ENCODE data around the gene UBE2K. TPM values are rescaled to one million over a fixed set of nuclear protein-coding genes. Genes with fewer than 3 reads are reported as not detected.

Gene UBE2K
- total and polyA plus RNA-seq, 2 donors (not counting 1 experiment from before 2014, with no cell fraction given): 19.3 to 51.0 TPM

DNA sequence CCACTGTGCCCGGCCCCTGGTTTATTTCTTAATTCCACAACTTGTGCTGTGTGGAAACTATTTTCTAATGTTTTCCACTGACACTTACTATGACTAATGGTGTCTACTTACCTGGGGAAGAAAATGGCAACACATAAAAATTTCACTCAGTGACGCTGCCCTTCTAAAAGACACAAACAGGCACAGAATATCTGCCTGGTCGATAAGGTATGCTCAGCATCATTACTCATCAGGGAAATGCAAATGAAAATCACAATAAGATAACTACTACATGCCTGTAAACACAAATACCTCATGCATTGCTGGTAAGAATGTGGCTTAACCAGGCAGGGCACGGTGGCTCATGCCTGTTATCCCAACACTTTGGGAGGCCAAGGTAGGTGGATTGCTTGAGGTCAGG lies 61.6 kb downstream of the UBE2K start:
- Histone ChIP-seq H3K4me2 (replicated peaks; ENCODE audit: low read depth, low read length, poor library complexity, severe bottlenecking) (no peak overlapping the region), H3K9ac (ENCODE audit: low read length) (no peak overlapping the region), H3K4me1 (ENCODE audit: control insufficient read depth in 2 of 2, insufficient read depth in 2 of 2, low read length in 2 of 2) (peaks cover 4 to 13% of the 10 kb centered on the region in 2 donors), H3K27me3 (replicated peaks in 1 of 4; ENCODE audit: control extremely low read depth in 1 of 4, control insufficient read depth in 3 of 4, insufficient read depth in 4 of 4, low read length in 3 of 4) (no peaks in the 10 kb centered on the region), H3K79me2 (ENCODE audit: control insufficient read depth, insufficient read depth, low read length) (peaks cover 12% of the 10 kb centered on the region), H3K27ac (ENCODE audit: low read length in 2 of 2) (no peak overlapping the region), H4K20me1 (ENCODE audit: control insufficient read depth, insufficient read depth, low read length, poor library complexity, severe bottlenecking) (no peaks in the 10 kb centered on the region), H2AFZ (ENCODE audit: insufficient read depth, low read depth, low read length, poor library complexity, severe bottlenecking) (no peak overlapping the region), H3K36me3 (replicated peaks in 1 of 2; ENCODE audit: control extremely low read depth in 1 of 2, control insufficient read depth in 1 of 2, extremely low read depth in 1 of 2, insufficient read depth in 2 of 2, low read length in 1 of 2) (peaks cover 11 to 29% of the 10 kb centered on the region in 2 experiments), H3K4me3 (ENCODE audit: control extremely low read depth in 1 of 5, extremely low read depth in 1 of 5, insufficient read depth in 1 of 5, low read depth in 2 of 5, low read length in 4 of 5) (no peak overlapping the region), H3K9me3 (ENCODE audit: control extremely low read depth in 1 of 3, control insufficient read depth in 2 of 3, insufficient read depth in 1 of 3, low read length in 2 of 3) (no peaks in the 10 kb centered on the region)
- DNase-seq: no peak
- no peak for ATAC-seq (ENCODE audit: low read depth)
- POLR2A ChIA-PET: no interaction called here
- Mint-ChIP-seq H3K27me3 (no peaks in the 10 kb centered on the region), H3K4me1 (peaks cover 23% of the 10 kb centered on the region), H3K27ac (no peak overlapping the region), H3K4me3 (no peak overlapping the region), H3K9me3 (ENCODE audit: insufficient read depth) (no peaks in the 10 kb centered on the region)
- CTCF ChIA-PET: interaction anchor here (0.7 kb wide), 1 partner anchor 1929 kb away, joined by 4 read pairs; no protein-coding TSS in a partner anchor
- intact Hi-C loops (cut with micrococcal nuclease): no loop called here
- TF ChIP-seq, protein P1, sequence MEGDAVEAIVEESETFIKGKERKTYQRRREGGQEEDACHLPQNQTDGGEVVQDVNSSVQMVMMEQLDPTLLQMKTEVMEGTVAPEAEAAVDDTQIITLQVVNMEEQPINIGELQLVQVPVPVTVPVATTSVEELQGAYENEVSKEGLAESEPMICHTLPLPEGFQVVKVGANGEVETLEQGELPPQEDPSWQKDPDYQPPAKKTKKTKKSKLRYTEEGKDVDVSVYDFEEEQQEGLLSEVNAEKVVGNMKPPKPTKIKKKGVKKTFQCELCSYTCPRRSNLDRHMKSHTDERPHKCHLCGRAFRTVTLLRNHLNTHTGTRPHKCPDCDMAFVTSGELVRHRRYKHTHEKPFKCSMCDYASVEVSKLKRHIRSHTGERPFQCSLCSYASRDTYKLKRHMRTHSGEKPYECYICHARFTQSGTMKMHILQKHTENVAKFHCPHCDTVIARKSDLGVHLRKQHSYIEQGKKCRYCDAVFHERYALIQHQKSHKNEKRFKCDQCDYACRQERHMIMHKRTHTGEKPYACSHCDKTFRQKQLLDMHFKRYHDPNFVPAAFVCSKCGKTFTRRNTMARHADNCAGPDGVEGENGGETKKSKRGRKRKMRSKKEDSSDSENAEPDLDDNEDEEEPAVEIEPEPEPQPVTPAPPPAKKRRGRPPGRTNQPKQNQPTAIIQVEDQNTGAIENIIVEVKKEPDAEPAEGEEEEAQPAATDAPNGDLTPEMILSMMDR (IDR thresholded peaks at IDR 0.05): no peak
- no peak for TF ChIP-seq EZH2 (IDR thresholded peaks at IDR 0.05; ENCODE audit: borderline replicate concordance, insufficient read depth, low read depth, low read length, poor library complexity, severe bottlenecking)
- WGBS (ENCODE audit: insufficient coverage): 80% methylated on average over 1 of the region's 4 CpGs

DNA sequence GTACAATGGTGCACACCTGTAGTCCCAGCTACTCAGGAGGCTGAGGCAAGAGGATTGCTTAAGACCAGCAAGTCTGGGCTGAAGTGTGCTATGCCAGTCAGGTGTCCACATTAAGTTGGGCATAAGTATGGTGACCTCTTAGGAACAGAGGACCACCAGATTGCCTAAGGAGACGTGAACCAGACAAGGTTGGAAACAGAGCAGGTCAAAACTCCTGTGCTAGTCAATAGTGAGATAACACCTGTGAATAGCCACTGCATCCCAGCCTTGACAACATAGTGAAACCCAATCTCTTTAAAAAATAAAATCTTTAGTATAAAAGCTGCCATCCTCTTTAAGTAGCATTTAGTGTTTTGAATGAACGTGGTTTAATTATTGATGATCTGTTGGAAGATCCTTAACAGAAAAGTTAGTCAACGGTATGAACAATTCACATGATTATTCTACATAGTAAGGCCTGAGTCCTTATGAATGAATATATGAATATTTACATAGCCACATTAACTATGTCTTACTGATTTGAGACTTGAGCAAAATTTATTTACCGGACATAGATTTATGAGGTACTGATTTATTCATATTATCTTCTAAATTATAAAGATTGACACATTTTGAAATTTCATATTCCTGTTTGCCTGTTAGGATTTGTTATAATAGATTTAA lies 63.2 kb downstream of the UBE2K start:
- ATAC-seq (ENCODE audit: low read depth) (no peak), DNase-seq (no peak)
- Histone ChIP-seq H2AFZ (ENCODE audit: insufficient read depth, low read depth, low read length, poor library complexity, severe bottlenecking) (no peak overlapping the region), H3K4me1 (ENCODE audit: control insufficient read depth in 2 of 2, insufficient read depth in 2 of 2, low read length in 2 of 2) (peaks cover 0 to 11% of the 10 kb centered on the region in 2 donors), H3K36me3 (replicated peaks in 1 of 2; ENCODE audit: control extremely low read depth in 1 of 2, control insufficient read depth in 1 of 2, extremely low read depth in 1 of 2, insufficient read depth in 2 of 2, low read length in 1 of 2) (peaks cover 11 to 30% of the 10 kb centered on the region in 2 experiments), H3K27ac (ENCODE audit: low read length in 2 of 2) (no peak overlapping the region), H3K4me3 (ENCODE audit: control extremely low read depth in 1 of 5, extremely low read depth in 1 of 5, insufficient read depth in 1 of 5, low read depth in 2 of 5, low read length in 4 of 5) (no peak overlapping the region), H3K27me3 (replicated peaks in 1 of 4; ENCODE audit: control extremely low read depth in 1 of 4, control insufficient read depth in 3 of 4, insufficient read depth in 4 of 4, low read length in 3 of 4) (no peaks in the 10 kb centered on the region), H4K20me1 (ENCODE audit: control insufficient read depth, insufficient read depth, low read length, poor library complexity, severe bottlenecking) (no peaks in the 10 kb centered on the region), H3K4me2 (replicated peaks; ENCODE audit: low read depth, low read length, poor library complexity, severe bottlenecking) (no peak overlapping the region), H3K9me3 (ENCODE audit: control extremely low read depth in 1 of 3, control insufficient read depth in 2 of 3, insufficient read depth in 1 of 3, low read length in 2 of 3) (no peaks in the 10 kb centered on the region), H3K9ac (ENCODE audit: low read length) (no peak overlapping the region), H3K79me2 (ENCODE audit: control insufficient read depth, insufficient read depth, low read length) (peaks cover 8% of the 10 kb centered on the region)
- ChIA-PET CTCF (interaction anchor here (1.8 kb wide), 1 partner anchor 292 kb away, joined by 3 read pairs; no protein-coding TSS in a partner anchor), POLR2A (no interaction called here)
- no peak overlapping the region for H3K4me3 Mint-ChIP-seq
- H3K27ac Mint-ChIP-seq: peak overlapping the region; percentile 15
- TF ChIP-seq, protein P1 (IDR thresholded peaks at IDR 0.05): no peak
- no peak for TF ChIP-seq EZH2 (IDR thresholded peaks at IDR 0.05; ENCODE audit: borderline replicate concordance, insufficient read depth, low read depth, low read length, poor library complexity, severe bottlenecking)
- intact Hi-C loops (cut with micrococcal nuclease): no loop called here
- WGBS (ENCODE audit: insufficient coverage): no CpG with 5 or more reads among the region's 4 CpGs
- no peaks in the 10 kb centered on the region for H3K27me3 Mint-ChIP-seq
- no peaks in the 10 kb centered on the region for H3K9me3 Mint-ChIP-seq (ENCODE audit: insufficient read depth)
- H3K4me1 Mint-ChIP-seq: peaks cover 14% of the 10 kb centered on the region
